HEK293 (cell line): ENCODE data around the gene ACTR3.

Experiments
- BCL11A ChIP-seq: fragments of 450-650 bp; formaldehyde crosslinking; IDR thresholded peaks from 2 replicates; pipeline ENCODE4 v1.5.1; 2016; ENCODE audit warnings: low read depth, missing biosample characterization, missing genetic modification characterization
- TSHZ1 ChIP-seq: fragments of 450-650 bp; formaldehyde crosslinking; IDR thresholded peaks from 2 replicates; pipeline ENCODE4 v1.5.1; 2016; ENCODE audit warnings: missing biosample characterization, missing genetic modification characterization, borderline replicate concordance
- ZNF114 ChIP-seq: fragments of 450-650 bp; formaldehyde crosslinking; IDR thresholded peaks from 2 replicates; pipeline ENCODE4 v1.5.0; 2017; ENCODE audit warnings: missing biosample characterization, missing genetic modification characterization
- ZNF610 ChIP-seq: fragments of 450-650 bp; formaldehyde crosslinking; IDR thresholded peaks from 2 replicates; pipeline ENCODE4 v1.5.1; 2016; ENCODE audit warnings: missing biosample characterization, missing genetic modification characterization, borderline replicate concordance

DNA sequence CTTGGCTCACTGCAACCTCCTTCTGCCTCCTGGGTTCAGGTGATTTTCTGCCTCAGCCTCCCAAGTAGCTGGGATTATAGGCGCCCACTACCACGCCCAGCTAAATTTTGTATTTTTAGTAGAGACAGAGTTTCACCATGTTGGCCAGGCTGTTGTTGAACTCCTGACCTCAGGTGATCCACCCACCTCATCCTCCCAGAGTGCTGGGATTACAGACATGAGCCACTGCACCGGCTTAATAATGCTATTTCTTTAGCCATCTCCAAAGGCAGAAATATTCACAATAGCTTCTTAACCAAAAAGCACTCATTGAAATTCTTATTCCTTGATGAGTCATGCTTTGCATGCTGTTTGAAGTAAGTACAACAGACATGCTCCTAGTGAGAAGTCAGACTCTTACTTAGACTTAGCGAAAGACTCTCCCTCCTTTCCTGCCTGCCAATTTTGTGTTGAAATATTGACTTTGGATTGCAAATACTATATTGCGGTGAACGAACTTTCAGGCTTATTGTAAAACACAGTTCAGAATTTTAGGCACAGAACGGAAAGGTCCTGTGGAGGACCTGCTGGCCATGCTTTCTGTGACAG is 4.4 kb downstream of the ACTR3 start:
- TF ChIP-seq TSHZ1 (no peak), ZNF114 (tag by site-specific recombination) (no peak), ZNF610 (no peak), BCL11A (tag by site-specific recombination) (no peak)
